Breast epithelium (tissue), 3 donors: ENCODE measurements around the gene ARL2.

Source experiments
- POLR2A ChIP-seq: fragments of 450-650 bp; IDR thresholded peaks from one replicate; pipeline ENCODE4 v1.6.1; 2016; ENCODE audit warnings: antibody characterized with exemption, mild to moderate bottlenecking, moderate library complexity
- POLR2AphosphoS5 ChIP-seq, 3 donors: sonication (generic); formaldehyde crosslinking; IDR thresholded peaks; one replicate each; pipeline ENCODE4 v1.6.1; 2017; ENCODE audit warnings: antibody characterized with exemption in 3 of 3
- TF ChIP-seq, protein P1 (sequence below), 3 donors: fragments of 450-650 bp; IDR thresholded peaks; one replicate each; pipeline ENCODE4 v1.5.1; 2016 to 2017; ENCODE audit warnings: antibody characterized with exemption in 3 of 3, mild to moderate bottlenecking in 3 of 3, moderate library complexity in 3 of 3

- TF ChIP-seq, protein P1, sequence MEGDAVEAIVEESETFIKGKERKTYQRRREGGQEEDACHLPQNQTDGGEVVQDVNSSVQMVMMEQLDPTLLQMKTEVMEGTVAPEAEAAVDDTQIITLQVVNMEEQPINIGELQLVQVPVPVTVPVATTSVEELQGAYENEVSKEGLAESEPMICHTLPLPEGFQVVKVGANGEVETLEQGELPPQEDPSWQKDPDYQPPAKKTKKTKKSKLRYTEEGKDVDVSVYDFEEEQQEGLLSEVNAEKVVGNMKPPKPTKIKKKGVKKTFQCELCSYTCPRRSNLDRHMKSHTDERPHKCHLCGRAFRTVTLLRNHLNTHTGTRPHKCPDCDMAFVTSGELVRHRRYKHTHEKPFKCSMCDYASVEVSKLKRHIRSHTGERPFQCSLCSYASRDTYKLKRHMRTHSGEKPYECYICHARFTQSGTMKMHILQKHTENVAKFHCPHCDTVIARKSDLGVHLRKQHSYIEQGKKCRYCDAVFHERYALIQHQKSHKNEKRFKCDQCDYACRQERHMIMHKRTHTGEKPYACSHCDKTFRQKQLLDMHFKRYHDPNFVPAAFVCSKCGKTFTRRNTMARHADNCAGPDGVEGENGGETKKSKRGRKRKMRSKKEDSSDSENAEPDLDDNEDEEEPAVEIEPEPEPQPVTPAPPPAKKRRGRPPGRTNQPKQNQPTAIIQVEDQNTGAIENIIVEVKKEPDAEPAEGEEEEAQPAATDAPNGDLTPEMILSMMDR (IDR thresholded peaks at IDR 0.05): no peak
- TF ChIP-seq POLR2A (no peak), POLR2AphosphoS5 (IDR thresholded peaks at IDR 0.05) (no peak)
Observed at GRCh38 chr11:65014726-65015227, 817 bp downstream of the ARL2 start.
